ENCODE measurements around the gene MYH9.
A peak's percentile ranks its signal among the peaks of the same experiment; 100 is the strongest.

Gene MYH9

DNA sequence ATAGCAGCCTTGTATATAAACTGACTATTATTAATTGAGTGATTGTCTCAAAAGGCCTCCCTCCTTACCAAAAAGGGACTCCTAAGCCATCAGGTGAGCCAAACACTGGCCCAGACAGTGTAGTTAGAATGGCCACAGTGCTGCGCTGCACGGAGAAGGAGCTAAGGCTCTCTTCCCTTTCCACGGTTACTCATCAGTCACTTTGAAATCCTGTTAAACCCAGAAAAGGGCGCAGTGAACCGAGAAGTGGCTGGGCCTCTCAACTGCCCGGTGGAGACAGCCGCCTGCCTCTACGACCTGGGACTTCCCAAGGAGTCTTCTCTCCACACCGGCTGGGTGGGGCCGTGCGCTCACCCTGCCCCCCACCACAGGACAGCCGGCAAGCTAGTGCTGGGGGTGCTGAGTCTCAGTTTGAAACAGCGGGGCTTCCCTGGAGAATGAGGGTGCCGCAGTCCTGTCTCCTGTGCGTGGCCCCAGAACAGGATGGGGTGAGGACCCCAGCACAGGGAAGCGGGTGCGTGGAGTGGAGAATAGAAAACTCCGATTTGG is 1.3 kb downstream of the MYH9 start:
- peak in 1 of 2 donors; percentile 49 for DNase-seq (ENCODE audit: low read depth in 2 of 2)

DNA sequence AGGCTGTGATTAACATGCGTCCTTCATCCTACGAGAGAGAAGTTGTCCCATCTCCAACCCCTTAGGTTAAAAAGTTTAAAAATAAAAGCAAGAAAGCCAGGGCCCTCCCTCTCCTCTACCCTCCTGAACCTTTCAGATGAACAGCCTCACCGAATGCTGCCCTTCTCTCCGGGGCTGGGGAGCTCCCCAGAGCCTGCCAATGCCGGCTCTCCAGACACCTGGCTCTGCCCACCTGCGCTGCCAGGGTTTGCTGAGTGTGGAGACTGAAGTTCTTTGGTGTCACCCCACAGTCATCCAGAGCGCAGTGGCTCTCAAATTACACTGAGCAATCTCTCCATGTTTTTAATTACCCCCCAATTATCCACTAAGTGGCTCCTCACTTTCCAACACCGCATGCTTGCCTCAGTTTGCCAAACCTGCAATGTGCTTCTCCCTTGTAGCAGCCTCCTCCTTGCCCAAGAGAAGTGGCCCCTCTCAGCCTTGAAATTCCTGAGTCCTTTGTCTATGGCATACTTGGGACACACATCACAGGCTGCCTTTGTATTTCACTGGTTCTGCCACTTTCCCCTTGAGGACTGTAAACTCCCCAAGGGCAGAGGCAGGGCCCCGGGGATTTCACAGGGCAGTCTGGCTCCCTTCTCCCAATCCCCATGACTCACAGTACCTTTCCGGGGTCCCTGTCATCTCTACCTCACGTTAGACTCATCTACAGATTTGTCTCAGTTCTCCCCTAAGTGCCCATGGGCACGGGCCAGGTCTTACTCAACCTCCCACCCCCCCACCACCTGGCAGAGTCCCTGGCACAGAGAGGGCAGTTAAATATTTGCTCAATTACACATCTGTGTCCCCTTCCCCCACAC is 2.0 kb downstream of the MYH9 start:
- peak in 1 of 2 donors; percentile 56 for DNase-seq (ENCODE audit: low read depth in 2 of 2)

DNA sequence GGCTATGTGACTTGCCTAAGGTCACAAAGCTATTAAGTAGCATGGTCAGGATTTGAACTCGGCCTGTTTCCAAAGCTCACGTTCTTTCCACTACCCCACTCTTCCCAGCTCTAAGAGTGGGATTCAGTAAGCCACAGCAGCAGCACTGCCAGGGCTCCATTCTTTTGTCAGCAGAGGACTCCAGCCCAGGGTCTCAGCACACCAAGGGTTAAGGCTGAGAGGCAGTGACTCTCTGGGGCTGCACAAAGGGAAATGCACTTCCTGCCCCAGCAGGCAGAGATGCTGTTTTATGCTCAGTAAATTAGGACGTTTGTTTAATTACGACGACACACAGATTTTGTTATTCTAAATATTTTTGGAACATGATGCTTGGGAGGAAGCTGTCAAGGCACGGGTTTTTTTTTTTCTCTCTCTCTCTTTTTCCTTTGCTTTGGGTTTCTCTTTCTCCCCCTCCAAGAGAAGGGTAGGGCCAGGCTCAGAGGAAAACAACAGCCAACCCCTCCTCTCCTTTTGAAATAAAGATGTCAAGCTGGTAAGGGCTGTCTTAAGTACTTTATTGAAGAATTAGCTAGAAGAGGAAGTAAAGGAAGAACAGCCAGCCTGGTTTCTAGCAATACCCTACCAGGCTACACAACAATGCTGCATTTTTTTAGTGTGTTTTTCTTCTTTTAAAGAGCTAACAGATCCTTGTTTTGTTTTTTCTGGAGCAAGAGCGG is 2.8 kb downstream of the MYH9 start:
- no peak for DNase-seq (ENCODE audit: low read depth in 2 of 2)

DNA sequence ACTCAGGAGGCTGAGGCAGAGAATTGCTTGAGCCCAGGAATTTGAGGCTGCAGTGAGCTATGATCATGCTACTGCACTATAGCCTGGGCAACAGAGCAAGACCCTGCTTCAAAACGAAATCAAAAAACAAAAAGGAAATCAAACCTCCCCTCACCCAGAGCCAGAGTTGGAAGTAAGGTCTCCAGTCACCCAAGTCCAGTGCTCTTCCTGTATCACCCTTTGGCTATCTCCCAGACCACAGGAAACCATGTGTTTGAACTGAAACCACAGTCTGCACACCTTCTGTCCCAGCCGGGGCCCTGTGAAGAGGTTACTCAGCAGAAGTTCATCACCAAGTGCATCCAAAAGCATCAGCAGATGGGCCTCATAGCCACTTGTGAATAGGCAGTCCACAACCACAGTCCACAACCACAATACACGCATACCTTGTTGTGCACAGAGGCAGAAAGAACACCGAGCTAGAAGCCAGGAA is 4.6 kb downstream of the MYH9 start:
- no peak for DNase-seq (ENCODE audit: low read depth in 2 of 2)

DNA sequence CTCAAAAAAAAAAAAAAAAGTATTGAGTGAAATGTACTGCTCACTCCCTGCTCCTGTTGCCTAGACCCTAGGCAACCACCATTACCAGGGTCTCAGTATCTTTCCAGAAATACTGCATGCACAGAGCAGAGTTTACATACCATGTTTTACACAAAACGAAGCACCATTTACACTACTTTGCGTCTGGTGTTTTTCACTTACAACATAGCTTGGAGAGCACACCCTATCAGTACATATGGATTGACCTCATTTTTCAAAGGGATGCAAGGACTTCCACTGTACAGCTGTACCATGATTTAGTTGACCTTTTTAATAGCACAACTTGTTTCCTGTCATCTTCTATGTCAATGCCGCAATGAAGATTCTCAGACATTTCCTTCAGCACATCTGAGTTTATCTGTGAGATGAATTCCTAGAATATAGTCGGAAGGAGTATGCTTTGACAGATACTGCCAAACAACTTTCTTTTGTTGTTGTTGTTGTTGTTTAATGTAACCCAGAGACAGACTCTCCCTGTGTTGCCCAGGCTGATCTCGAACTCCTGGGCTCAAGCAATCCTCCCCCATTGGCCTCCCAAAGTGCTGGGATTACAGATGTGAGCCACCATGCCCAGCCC is 6.1 kb downstream of the MYH9 start:
- DNase-seq (ENCODE audit: low read depth in 2 of 2), result no peak

DNA sequence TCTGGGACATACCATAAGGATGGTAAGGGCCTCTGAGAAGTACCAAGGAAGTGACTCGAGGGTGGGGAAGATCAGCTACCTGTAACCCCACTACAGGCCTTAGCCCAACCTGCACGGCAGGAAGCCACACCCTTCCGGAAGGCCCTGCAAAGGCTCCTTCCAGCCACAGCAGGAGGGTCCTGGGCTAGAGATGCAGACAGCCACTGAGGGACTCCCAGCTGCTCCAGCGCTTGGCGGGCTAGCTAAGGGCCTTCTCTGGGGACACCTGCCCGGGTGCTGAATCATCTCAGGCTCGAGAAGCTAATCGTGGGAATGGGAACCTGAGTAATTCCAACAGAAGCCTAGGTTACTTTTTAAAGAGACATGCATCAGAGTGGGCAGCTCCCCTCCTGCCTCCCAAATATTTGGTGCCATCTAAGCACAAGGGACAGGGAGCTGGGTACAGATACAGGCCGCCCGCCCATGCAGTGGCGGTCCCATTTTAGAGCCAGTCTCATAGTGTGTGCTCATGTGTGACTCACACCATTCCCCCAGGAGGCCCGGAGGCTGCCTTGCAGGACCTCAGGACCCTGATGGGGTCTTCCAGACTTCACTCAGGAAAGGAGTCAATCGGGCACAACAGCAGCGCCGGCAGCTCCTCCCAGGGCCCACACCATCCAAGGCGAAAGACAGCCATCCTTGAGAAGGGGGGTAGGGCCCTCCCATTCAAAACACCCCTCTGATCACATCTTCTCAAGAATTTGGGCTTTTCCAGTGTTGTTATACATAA is 8.0 kb downstream of the MYH9 start:
- DNase-seq (ENCODE audit: low read depth in 2 of 2), result no peak

DNA sequence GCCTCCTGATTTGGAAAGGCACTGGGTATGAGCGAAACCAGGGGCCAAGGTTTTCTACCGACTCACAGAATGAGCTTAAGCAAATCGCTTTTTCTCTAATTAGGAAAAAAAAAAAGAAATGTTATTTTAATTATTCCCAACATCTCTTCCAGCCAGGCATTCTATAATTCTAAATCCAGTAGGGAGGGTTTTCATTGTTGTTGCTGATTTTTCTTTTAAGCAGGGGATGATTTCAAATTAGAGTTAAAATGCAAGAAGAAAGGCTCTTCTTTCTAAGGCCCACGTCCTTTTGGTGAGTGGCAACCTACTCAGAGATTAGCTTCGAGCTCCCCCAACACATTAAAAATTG is 8.9 kb downstream of the MYH9 start:
- no peak for DNase-seq (ENCODE audit: low read depth in 2 of 2)

DNA sequence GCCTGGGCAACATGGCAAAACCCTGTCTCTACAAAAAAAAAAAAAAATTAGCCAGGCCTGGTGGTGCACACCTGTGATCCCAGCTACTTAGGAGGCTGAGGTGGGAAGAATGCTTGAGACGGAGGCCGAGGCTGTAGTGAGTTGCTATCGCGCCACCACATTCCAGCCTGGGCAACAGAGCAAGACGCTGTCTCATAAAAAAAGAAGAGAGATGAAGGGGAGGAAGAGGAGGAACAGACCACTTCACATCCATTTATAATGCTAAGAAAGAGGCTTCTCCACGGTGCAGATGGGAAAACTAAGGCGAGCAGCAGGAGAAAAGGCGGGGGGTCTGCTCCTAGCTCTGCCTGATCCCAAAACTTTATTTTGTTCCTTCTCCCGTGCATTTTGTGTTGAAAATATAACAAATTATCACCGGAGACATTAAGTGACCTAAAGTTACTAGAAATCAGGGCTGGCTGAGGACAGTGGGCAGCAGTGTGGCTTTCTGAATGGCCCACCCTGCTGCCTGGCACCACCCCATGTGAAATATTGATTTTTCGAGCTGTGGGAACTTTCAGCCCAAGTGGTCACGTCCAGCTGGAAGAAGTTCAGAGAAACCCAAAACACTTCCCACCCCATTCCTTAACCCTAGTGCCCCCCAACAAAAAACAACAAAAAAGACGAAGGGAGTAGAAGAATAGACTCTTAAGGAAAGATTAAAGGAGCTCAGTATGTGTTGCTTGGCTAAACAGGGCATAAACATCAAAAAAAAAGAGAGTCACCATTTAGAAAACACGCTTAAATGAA is 9.5 kb downstream of the MYH9 start:
- DNase-seq (ENCODE audit: low read depth in 2 of 2), result no peak

DNA sequence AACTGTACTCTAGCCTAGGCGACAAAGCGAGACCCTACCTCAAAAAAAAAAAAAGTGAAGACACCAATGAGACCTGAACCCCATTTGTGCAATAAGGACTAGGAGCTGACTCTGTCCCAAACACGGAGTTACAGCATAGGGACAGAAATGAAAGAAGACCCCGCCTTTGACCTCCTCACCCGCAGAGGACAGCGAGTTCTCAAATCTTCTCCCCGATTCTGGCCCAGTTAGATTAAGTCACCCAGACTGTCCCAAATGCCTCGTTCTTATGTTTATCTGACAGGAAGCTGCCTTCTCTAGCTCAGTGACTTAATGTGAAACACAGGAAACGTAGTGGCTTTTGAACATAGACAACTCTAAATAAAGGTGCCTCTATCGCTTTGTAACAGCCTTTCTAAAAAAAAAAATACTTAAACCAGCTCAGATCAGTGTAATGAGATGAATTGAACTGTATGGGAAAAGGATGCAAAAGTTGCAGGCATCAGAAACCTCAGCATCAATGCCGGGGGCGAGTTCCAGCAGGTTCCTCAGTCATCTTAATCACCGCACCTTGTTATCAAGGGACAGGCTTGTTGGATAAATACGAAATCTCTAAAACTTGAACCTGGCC is 10.6 kb downstream of the MYH9 start:
- DNase-seq (ENCODE audit: low read depth in 2 of 2), result no peak

DNA sequence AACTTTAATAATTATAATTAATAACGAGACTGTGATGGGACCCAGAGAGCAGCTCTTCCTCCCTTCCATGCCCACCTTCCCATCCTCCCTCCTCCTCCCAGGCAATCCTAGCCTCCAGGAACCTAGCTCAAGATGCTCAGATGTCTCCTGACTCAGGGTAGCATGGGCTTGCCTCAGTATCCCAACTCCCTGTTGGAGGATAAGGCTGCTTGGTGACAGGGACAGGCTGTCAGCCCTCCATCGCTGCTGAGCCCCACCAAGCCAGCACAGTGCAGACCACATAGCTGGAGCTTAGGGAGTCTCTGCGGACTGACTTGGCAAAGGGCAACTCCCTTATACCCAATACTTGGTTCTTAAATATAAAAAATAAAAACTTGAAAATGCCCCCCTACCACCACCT is 11.5 kb downstream of the MYH9 start:
- DNase-seq (ENCODE audit: low read depth in 2 of 2), result no peak

DNA sequence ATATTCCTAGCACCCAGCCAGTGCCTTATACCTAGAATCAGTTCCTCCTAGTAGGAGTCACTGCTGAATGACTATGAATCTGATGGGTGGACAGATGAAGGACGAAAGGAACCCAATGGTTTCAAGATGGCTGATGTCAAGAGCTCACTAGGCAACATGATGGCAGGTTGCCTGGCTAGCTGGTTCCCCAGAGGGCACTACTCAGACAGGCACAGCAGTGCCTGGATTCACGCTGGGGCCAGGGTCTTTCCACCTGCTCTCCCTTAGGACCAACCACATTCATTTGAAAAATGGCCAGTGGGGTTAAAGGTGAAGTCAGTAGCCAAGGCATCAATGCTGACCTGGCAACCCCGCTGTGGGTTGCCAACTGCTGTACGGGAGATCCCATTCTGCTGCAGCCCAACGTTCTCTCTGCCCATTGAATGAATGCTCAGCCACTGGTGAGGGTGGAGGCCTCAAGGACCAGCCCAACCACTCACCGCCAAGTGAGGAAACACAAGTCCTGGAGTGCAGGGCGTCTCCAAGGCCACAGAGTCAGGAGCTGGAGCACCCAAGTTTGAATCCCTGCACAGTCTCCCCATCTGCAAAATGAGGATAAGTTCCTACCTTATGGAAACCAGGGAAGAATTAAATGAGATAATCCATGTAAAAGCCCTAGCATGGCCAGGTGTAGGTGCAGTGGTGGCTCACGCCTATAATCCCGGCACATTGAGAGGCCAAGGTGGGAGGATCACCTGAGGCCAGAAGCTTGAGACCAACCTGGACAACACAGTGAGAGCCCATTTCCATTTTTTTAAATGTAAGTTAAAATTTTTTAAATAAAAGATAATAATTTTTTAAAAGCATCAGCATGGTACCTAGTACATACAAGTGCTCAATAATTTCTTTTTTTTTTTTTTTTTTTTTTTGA is 12.4 kb downstream of the MYH9 start:
- no peak for DNase-seq (ENCODE audit: low read depth in 2 of 2)

DNA sequence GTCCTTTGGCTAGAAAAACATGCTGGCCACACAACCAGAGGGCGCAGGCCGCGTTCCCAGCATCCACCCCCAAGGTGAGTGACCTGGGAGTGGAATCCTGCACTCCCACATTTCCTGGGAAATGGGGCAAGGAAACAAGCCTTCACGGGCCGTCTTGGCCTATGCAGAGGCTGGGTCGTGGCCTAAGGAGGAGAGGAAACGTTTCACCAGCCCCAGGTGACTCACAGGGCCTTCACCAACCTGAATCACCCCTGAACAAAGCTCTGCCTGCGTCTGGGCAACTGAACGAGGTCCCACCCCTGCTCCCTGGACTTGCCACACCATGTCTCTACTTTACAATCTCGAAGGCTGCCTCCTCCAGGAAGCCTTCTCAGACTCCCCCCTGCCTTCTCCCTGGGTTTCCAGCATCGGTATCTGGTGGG is 13.2 kb downstream of the MYH9 start:
- DNase-seq (ENCODE audit: low read depth in 2 of 2), result peak; percentile 43 to 60

DNA sequence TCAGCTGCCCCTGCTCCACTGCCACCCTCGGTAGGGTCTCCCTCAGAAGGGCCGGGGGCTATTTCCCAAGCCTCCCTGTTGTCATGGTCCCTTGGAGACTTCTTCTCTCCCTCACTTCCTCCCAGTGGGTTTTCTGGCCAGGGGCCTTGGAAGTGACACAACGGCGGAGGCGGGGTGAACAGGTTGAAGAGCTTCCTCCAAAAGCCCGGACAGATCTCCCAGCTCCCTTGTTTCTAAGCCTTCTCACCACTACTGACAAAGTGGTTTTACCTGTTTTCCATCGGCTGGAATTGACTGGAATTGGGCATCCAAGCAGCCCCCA is 14.5 kb downstream of the MYH9 start:
- no peak for DNase-seq (ENCODE audit: low read depth in 2 of 2)

DNA sequence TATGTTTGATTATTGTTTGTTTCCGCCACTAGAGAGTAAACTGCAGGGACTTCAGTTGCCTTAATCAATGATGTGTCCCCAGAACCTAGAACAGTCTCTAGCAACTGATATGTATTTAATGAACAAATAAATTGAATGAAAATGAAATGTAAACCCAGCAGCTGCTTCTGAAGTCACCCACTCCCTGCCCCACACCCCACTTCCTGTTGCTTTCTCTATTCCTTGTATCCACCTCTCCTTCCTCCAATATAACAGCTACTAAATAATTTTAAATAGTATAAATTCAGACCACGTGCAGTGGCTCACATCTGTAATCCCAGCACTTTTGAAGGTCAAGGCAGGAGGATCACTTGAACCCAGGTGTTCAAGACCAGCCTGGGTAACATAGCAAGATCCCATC is 15.8 kb downstream of the MYH9 start:
- no peak for DNase-seq (ENCODE audit: low read depth in 2 of 2)

DNA sequence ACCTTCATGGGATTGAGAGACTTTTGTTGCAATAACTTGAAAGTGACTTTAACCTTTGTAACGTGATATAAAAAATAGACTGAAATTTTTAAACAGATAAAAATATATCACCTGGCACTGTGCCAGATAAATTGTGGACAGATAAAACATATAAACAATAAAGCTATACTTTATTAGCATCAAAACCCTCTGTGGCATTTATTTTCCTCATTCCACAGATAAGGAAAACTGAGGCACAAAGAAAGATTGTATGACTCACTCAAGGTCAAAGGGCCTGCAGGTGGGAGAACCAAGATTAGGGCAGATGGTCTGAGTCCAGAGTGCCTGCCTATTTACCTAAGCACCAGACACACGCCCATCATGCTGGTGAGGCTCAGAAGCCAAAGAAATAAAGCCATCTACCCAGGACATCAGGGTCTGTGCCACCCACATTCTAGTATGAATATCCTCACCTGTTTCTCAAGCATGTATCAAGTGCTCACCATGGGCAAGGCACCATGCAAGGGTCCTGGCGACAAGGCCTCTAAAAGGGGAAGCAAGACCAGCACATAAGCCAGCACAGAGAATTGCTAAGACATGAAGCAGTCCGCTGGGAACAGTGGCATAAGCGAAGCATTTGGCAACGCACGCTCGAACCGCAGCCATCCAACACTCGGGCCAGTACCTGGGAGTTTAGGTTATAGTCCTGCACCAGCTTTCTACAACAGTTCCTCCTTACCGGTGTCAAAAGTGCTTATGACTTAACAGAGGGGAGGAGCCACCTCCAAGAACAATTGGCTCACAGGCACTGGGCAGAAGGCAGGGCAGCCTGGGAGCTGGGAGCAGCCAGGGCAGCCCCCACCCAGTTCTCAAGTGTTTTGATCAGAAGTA is 17.6 kb downstream of the MYH9 start:
- no peak for DNase-seq (ENCODE audit: low read depth in 2 of 2)

DNA sequence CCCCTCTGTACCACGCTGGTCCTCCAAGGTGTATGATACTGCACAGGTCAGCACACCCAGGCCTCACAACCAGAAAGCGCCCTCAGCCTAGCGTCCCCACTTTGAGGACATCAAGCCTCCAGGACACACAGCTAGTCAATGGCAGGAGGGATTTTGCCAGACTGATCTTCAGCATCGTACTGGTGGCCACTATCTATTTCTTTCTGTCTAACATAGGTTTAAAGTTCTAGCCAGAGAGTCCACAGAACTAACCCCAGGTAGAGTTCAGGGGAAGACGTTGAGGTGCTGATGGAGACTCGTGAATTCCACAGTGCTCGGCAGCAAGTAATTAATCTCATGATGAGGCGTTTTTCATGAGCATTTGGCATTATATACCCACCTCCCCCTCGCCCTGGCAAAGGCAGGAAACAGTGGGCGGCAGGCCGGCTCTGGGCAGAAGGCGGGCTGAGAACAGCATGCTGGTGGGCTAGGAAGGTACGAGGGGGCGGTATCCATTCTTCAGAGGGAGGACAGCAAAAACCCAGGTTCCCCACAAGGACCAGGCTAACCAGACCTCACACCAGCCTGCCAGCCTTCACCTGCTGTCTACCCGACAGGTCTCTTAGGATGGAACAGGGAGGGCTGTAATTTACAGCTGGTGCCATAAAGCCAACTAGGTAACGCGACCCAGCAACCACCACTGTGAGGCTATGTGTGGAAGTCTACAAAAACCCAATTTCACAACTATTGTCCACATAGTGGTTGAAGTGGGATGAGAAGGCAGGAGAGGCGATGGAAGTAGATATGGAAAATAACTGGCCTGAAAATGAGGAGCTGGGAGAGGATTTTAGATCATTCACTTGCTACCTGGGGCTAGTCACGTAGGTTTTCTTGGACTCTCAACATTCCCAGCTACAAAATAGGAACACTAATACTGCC is 18.5 kb downstream of the MYH9 start:
- DNase-seq (ENCODE audit: low read depth in 2 of 2), result no peak

DNA sequence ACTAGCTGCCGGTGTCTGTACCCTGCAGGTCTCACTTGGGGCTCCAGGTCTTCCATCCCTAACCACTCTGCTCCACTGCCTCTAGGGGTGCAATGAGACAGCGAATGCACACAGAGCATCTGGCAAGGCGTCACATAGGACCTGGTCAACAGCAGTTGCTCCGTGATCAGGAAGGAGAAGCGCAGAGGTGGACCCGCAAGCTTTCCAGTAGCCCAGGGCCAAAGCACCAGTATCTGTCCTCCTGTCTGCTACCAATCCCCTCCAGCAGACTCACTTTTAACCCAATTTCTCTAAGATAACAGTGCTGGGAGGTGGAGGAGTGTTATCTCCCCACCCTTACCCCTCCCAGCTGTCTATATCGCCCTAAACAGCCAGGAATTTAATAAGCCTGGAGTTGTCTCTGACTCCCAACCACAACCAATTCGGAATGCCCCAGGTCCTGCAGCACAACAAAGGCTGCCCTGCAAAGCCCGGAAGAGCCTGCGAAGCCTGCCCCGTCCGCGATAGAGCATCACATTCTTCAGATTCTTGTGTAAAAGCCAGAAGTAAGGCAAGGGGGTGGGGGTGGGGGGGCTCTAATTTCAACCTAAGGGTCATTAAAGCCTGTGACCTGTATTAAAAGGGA is 19.3 kb downstream of the MYH9 start:
- no peak for DNase-seq (ENCODE audit: low read depth in 2 of 2)
